ENCODE results near the gene SPACDR.
A peak's percentile ranks its signal among the peaks of the same experiment; 100 is the strongest.

Gene SPACDR

GRCh38 chr7:100432053-100432452 lies 32.0 kb downstream of the SPACDR start:
- ChIA-PET CTCF (no interaction called here), POLR2A (no interaction called here)
- no peak for TF ChIP-seq CTCF (IDR thresholded peaks at IDR 0.05; ENCODE audit: control extremely low read depth, extremely low read depth, low read depth, missing control alignments)
- DNase-seq (ENCODE audit: extremely low spot score), result no peak

GRCh38 chr7:100431286-100431735 lies 32.7 kb downstream of the SPACDR start:
- CTCF ChIA-PET, result interaction anchor here (1.0 kb wide), 1 partner anchor 51 kb away, joined by 3 read pairs; no protein-coding TSS in a partner anchor
- no peak for TF ChIP-seq CTCF (IDR thresholded peaks at IDR 0.05; ENCODE audit: control extremely low read depth, extremely low read depth, low read depth, missing control alignments)
- POLR2A ChIA-PET, result no interaction called here
- DNase-seq (ENCODE audit: extremely low spot score), result no peak

GRCh38 chr7:100430493-100431285 lies 33.4 kb downstream of the SPACDR start:
- ChIA-PET POLR2A (interaction anchor here (0.5 to 1.3 kb wide), 14 partner anchors 13 to 397 kb away, joined by 3 to 9 read pairs (median 3); partner anchors contain the start of genes FBXO24, LRCH4 and POP7), CTCF (interaction anchor here (1.0 to 2.3 kb wide), 2 partner anchors 20 to 52 kb away, joined by 3 to 5 read pairs; no protein-coding TSS in a partner anchor)
- no peak for DNase-seq (ENCODE audit: extremely low spot score)
- TF ChIP-seq CTCF (IDR thresholded peaks at IDR 0.05; ENCODE audit: control extremely low read depth, extremely low read depth, low read depth, missing control alignments), result no peak

- DNase-seq (ENCODE audit: extremely low spot score), result peak; percentile 93
- ChIA-PET POLR2A (interaction anchor here (0.5 to 1.7 kb wide), 20 partner anchors 14 to 958 kb away, joined by 3 to 7 read pairs (median 3); partner anchors contain the start of genes FBXO24, LRCH4, MCM7 and POP7), CTCF (interaction anchor here (1.1 to 2.3 kb wide), 3 partner anchors 21 to 40 kb away, joined by 3 to 5 read pairs (median 4); no protein-coding TSS in a partner anchor)
- TF ChIP-seq CTCF (IDR thresholded peaks at IDR 0.05; ENCODE audit: control extremely low read depth, extremely low read depth, low read depth, missing control alignments), result no peak
These were observed 34.2 kb downstream of the SPACDR start, which contains the start of gene MEPCE for GRCh38 chr7:100429637-100430492. Gene MEPCE, plus strand, starts transcription at chr7:100429831. Its CDS starts 188 bp downstream, at chr7:100430019.

- peak; percentile 96 for DNase-seq (ENCODE audit: extremely low spot score)
- ChIA-PET POLR2A (interaction anchor here (0.6 to 1.7 kb wide), 16 partner anchors 10 to 958 kb away, joined by 3 to 4 read pairs (median 3); partner anchors contain the start of genes MCM7, POP7, TRIM4 and UFSP1), CTCF (interaction anchor here (0.9 to 2.3 kb wide), 5 partner anchors 21 to 258 kb away, joined by 3 to 5 read pairs (median 3); no protein-coding TSS in a partner anchor)
- TF ChIP-seq CTCF (IDR thresholded peaks at IDR 0.05; ENCODE audit: control extremely low read depth, extremely low read depth, low read depth, missing control alignments), result peak; percentile 14
These were observed 35.0 kb downstream of the SPACDR start for GRCh38 chr7:100428967-100429636.

Data from GM10248 (cell line).